ENCODE data around the gene TPST2.

The TPST2 gene

DNA sequence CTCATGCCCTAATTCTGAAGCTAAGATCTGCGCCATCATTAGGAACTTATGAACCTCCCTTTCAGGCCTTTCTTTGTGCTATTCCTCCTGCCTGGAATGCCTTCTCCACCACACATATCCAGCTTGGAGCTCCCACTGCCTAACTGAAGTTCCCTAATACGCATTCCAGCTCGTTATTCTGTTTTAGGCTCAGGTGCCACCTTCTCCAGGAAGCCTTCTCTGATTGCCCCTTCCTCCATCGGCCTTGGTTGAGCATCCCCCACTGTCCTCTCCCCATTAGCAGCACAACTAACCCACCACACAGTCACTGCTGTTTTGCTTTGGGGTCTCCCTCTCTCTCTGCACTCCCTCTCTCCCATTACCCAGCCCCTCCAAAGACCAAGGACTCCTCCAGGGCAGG, 22.7 kb upstream of the TPST2 start:
- no peak for TF ChIP-seq EZH2phosphoT487 (IDR thresholded peaks at IDR 0.05; ENCODE audit: low read length)
- TF ChIP-seq, protein P1, sequence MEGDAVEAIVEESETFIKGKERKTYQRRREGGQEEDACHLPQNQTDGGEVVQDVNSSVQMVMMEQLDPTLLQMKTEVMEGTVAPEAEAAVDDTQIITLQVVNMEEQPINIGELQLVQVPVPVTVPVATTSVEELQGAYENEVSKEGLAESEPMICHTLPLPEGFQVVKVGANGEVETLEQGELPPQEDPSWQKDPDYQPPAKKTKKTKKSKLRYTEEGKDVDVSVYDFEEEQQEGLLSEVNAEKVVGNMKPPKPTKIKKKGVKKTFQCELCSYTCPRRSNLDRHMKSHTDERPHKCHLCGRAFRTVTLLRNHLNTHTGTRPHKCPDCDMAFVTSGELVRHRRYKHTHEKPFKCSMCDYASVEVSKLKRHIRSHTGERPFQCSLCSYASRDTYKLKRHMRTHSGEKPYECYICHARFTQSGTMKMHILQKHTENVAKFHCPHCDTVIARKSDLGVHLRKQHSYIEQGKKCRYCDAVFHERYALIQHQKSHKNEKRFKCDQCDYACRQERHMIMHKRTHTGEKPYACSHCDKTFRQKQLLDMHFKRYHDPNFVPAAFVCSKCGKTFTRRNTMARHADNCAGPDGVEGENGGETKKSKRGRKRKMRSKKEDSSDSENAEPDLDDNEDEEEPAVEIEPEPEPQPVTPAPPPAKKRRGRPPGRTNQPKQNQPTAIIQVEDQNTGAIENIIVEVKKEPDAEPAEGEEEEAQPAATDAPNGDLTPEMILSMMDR (IDR thresholded peaks at IDR 0.05; ENCODE audit: low read length) = no peak
- Histone ChIP-seq H3K9ac (ENCODE audit: low read length) (no peak overlapping the region), H3K9me3 (replicated peaks; ENCODE audit: insufficient read depth, low read length) (no peaks in the 10 kb centered on the region), H3K4me3 (ENCODE audit: low read length) (no peak overlapping the region), H3K4me1 (ENCODE audit: low read length) (peaks cover 70% of the 10 kb centered on the region), H3K36me3 (replicated peaks; ENCODE audit: insufficient read depth, low read length) (no peaks in the 10 kb centered on the region), H3F3A (ENCODE audit: insufficient read depth, low read length) (peaks cover 44% of the 10 kb centered on the region), H3K27ac (ENCODE audit: low read length) (peak overlapping the region; percentile 24; the same call in 1 of the 2 replicates), H3K4me2 (ENCODE audit: low read depth, low read length) (no peak overlapping the region), H2AFZ (ENCODE audit: low read length) (no peak overlapping the region), H3K9me2 (replicated peaks; ENCODE audit: insufficient read depth, low read length) (no peaks in the 10 kb centered on the region), H3K79me2 (ENCODE audit: low read length) (peaks cover 24% of the 10 kb centered on the region; the same call in 1 of the 2 replicates), H4K20me1 (ENCODE audit: insufficient read depth, low read length) (no peaks in the 10 kb centered on the region), H3K27me3 (replicated peaks; ENCODE audit: insufficient read depth, low read length) (no peaks in the 10 kb centered on the region)
- no peak for DNase-seq

GRCh38 chr22:26610996-26611395, 21.1 kb upstream of the TPST2 start:
- no peak overlapping the region for H2AFZ ChIP-seq (ENCODE audit: low read length)
- H4K20me1 ChIP-seq (ENCODE audit: insufficient read depth, low read length) = no peaks in the 10 kb centered on the region
- peaks cover 16% of the 10 kb centered on the region; the same call in 1 of the 2 replicates for H3K79me2 ChIP-seq (ENCODE audit: low read length)
- H3F3A ChIP-seq (ENCODE audit: insufficient read depth, low read length) = peaks cover 28% of the 10 kb centered on the region
- TF ChIP-seq, protein P1 (IDR thresholded peaks at IDR 0.05; ENCODE audit: low read length) = no peak
- TF ChIP-seq EZH2phosphoT487 (IDR thresholded peaks at IDR 0.05; ENCODE audit: low read length) (no peak), EZH2 (optimal IDR thresholded peaks at IDR 0.05; ENCODE audit: low read depth, low read length) (no peak)
- H3K4me2 ChIP-seq (ENCODE audit: low read depth, low read length) = peak overlapping the region; percentile 73
- H3K9me2 ChIP-seq (replicated peaks; ENCODE audit: insufficient read depth, low read length) = no peaks in the 10 kb centered on the region
- H3K27me3 ChIP-seq (replicated peaks; ENCODE audit: insufficient read depth, low read length) = no peaks in the 10 kb centered on the region
- H3K4me1 ChIP-seq (ENCODE audit: low read length) = peaks cover 53% of the 10 kb centered on the region
- H3K9me3 ChIP-seq (replicated peaks; ENCODE audit: insufficient read depth, low read length) = no peaks in the 10 kb centered on the region
- H3K4me3 ChIP-seq (ENCODE audit: low read length) = peak overlapping the region; percentile 5; the same call in 1 of the 2 replicates
- peak overlapping the region; percentile 72 for H3K9ac ChIP-seq (ENCODE audit: low read length)
- peak; percentile 39 for DNase-seq
- H3K36me3 ChIP-seq (replicated peaks; ENCODE audit: insufficient read depth, low read length) = no peaks in the 10 kb centered on the region
- H3K27ac ChIP-seq (ENCODE audit: low read length) = peak overlapping the region; percentile 96

DNA sequence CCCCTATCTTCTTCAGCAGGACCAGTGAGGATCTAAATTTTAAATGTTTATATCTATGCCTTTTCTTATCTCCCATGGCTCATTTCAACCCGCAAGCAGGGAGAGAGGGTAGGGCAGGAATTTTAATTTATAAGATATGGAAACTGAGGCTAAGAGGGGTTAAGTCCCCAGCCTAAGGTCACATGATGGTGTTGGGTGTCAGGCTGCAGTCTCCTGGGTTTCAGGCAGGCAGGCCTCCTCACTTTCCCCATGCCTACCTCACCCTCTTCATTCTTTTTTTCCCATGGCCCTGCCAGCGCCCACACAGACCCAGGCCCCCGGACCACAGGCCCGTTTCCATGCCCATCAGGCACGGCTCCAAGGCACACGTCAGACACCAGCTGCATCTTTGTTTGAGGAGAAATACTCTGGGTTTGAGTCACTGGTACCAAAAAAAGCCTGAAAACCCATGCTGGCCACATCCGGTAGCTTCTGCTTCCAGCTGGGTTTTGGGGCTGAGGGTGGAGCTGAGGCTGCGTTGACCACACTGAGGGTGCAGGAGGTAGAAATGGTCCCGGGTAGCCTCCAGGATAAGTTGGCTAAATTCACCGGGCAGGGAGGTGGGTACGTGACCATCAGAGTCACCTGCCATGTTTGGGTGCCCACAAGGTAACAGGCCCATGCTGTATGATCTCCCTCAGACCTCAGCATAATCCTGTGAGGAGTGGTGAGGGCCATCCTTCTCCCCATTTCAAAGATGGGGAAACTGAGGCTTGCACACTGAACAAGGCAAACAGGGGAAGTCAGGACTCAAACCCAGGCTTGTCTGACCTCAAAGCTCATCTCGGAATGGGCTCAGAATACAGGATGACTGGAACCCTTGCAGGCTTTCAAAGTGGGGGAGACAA, 20.4 kb upstream of the TPST2 start:
- TF ChIP-seq, protein P1 (IDR thresholded peaks at IDR 0.05; ENCODE audit: low read length) = no peak
- TF ChIP-seq EZH2phosphoT487 (IDR thresholded peaks at IDR 0.05; ENCODE audit: low read length) = no peak
- TF ChIP-seq EZH2 (optimal IDR thresholded peaks at IDR 0.05; ENCODE audit: low read depth, low read length) = no peak
- peak; percentile 95 for DNase-seq
- Histone ChIP-seq H3K4me3 (ENCODE audit: low read length) (peak overlapping the region; percentile 5; the same call in 1 of the 2 replicates), H3K27ac (ENCODE audit: low read length) (peak overlapping the region; percentile 96), H3K27me3 (replicated peaks; ENCODE audit: insufficient read depth, low read length) (no peaks in the 10 kb centered on the region), H4K20me1 (ENCODE audit: insufficient read depth, low read length) (no peaks in the 10 kb centered on the region), H2AFZ (ENCODE audit: low read length) (no peak overlapping the region), H3K9me2 (replicated peaks; ENCODE audit: insufficient read depth, low read length) (no peaks in the 10 kb centered on the region), H3K9me3 (replicated peaks; ENCODE audit: insufficient read depth, low read length) (no peaks in the 10 kb centered on the region), H3K9ac (ENCODE audit: low read length) (peak overlapping the region; percentile 72), H3K4me1 (ENCODE audit: low read length) (peaks cover 49% of the 10 kb centered on the region), H3K79me2 (ENCODE audit: low read length) (0 out of 2 replicates have a peak, but pooled peaks cover 12% of the 10 kb centered on the region), H3F3A (ENCODE audit: insufficient read depth, low read length) (peaks cover 23% of the 10 kb centered on the region), H3K36me3 (replicated peaks; ENCODE audit: insufficient read depth, low read length) (no peaks in the 10 kb centered on the region), H3K4me2 (ENCODE audit: low read depth, low read length) (peak overlapping the region; percentile 73)
